GM10248 (cell line): ENCODE measurements around the gene NTN1.

ENCODE experiments used
- CTCF ChIA-PET: fragments of 300-600 bp; sonication (Branson Sonifier 250); formaldehyde crosslinking; extraction: SDS; loops from one replicate; lab custom pipeline; 2021; ENCODE audit warnings: antibody characterized with exemption; lab: Yijun Ruan, JAX
- POLR2A ChIA-PET: fragments of 350-650 bp; sonication (Branson Sonifier 250); formaldehyde crosslinking; extraction: SDS; loops from one replicate; lab custom pipeline; 2020; ENCODE audit warnings: antibody characterized with exemption; lab: Yijun Ruan, JAX
- DNase-seq: peaks from one replicate; pipeline ENCODE4 v3.0.0; 2012; ENCODE audit errors: extremely low spot score
- CTCF ChIP-seq: IDR thresholded peaks from 2 replicates; pipeline ENCODE4 v1.5.1; 2012; ENCODE audit warnings: mild to moderate bottlenecking, low read depth; ENCODE audit errors: extremely low read depth, missing control alignments, control extremely low read depth

NTN1 gene

GRCh38 chr17:9064311-9064834 is 43.1 kb downstream of the NTN1 start:
- DNase-seq: no peak
- CTCF ChIA-PET: no interaction called here
- no peak for TF ChIP-seq CTCF
- POLR2A ChIA-PET: no interaction called here

- ChIA-PET CTCF (no interaction called here), POLR2A (no interaction called here)
- TF ChIP-seq CTCF: no peak
- no peak for DNase-seq
Observed at GRCh38 chr17:9071016-9071415, 49.7 kb downstream of the NTN1 start.

GRCh38 chr17:9071811-9072498 is 50.6 kb downstream of the NTN1 start:
- no peak for TF ChIP-seq CTCF
- DNase-seq: no peak
- ChIA-PET POLR2A (no interaction called here), CTCF (no interaction called here)

- no peak for DNase-seq
- ChIA-PET POLR2A (no interaction called here), CTCF (no interaction called here)
- TF ChIP-seq CTCF: no peak
Observed at GRCh38 chr17:9072696-9073339, 51.5 kb downstream of the NTN1 start.

GRCh38 chr17:9074131-9074530 is 52.8 kb downstream of the NTN1 start:
- DNase-seq: no peak
- POLR2A ChIA-PET: no interaction called here
- CTCF ChIA-PET: no interaction called here
- TF ChIP-seq CTCF: no peak

GRCh38 chr17:9079461-9080103 is 58.3 kb downstream of the NTN1 start:
- DNase-seq: no peak
- POLR2A ChIA-PET: no interaction called here
- CTCF ChIA-PET: interaction anchor here (1.0 kb wide), 1 partner anchor 54 kb away, joined by 3 read pairs; no protein-coding TSS in a partner anchor
- TF ChIP-seq CTCF: no peak
